Urinary bladder (tissue), 4 donors: ENCODE measurements around the gene SNORC. TPM values are rescaled to one million over a fixed set of nuclear protein-coding genes. Genes with fewer than 3 reads are reported as not detected.

ENCODE experiments used
- DNase-seq: peaks from one replicate; pipeline ENCODE4 v3.0.0-alpha.2; 2015; ENCODE audit errors: extremely low spot score
- H3K27ac ChIP-seq: one replicate; pipeline ENCODE4 v1.5.1; 2013; ENCODE audit warnings: low read depth, mild to moderate bottlenecking, moderate library complexity
- H3K36me3 ChIP-seq: one replicate; pipeline ENCODE4 v1.6.1; 2013; ENCODE audit warnings: mild to moderate bottlenecking, moderate library complexity; ENCODE audit not compliant: insufficient read depth
- H3K4me1 ChIP-seq: one replicate; pipeline ENCODE4 v1.6.1; 2013; ENCODE audit warnings: mild to moderate bottlenecking, moderate library complexity; ENCODE audit not compliant: insufficient read depth
- H3K4me3 ChIP-seq: one replicate; pipeline ENCODE4 v1.5.1; 2013; ENCODE audit warnings: low read depth, low read length
- WGBS: extraction: QIAGEN DNeasy Blood & Tissue Kit; methylation state at CpG from one replicate; pipeline ENCODE4 v1.1.7; 2013; 5-methylcytosine and 5-hydroxymethylcytosine counted together
- polyA plus RNA-seq: library from polyadenylated mRNA; stranded (reverse); fragments of 200-250 nt; gene quantifications from one replicate; pipeline ENCODE4 v1.2.3, GENCODE V29; 2013
- total RNA-seq: library from RNA; depleted of rRNA; stranded (reverse); fragments of >200 nt; gene quantifications from one replicate; pipeline ENCODE4 v1.2.3, GENCODE V29; 2014
- donor health status: healthy with polysubstance abuse.
- donor health status: healthy.

The SNORC gene
- total and polyA plus RNA-seq, 2 donors = 0.48 to 0.98 TPM

DNA sequence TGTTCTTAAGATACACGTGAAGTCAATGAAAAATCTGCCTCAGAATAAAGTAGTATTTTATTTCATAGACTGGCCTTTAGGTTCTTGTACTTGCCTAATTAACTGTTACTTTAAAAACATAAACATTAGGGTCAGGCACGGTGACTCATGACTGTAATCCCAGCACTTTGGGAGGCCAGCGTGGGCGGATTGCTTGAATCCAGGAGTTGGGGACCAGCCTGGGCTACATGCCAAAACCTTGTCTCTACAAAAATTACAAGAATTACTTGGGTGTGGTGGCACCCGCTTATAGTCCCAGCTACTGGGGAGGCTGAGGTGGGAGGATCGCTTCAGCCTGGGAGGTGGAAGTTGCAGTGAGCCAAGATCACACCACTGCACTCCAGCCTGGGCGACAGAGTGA lies 16.0 kb upstream of the SNORC start:
- H3K4me1 ChIP-seq = no peaks in the 10 kb centered on the region
- H3K27ac ChIP-seq = no peak overlapping the region
- no peak for DNase-seq
- H3K36me3 ChIP-seq = peaks cover 3% of the 10 kb centered on the region
- H3K4me3 ChIP-seq = no peak overlapping the region
- WGBS = 39% methylated on average over 7 of the region's 7 CpGs

DNA sequence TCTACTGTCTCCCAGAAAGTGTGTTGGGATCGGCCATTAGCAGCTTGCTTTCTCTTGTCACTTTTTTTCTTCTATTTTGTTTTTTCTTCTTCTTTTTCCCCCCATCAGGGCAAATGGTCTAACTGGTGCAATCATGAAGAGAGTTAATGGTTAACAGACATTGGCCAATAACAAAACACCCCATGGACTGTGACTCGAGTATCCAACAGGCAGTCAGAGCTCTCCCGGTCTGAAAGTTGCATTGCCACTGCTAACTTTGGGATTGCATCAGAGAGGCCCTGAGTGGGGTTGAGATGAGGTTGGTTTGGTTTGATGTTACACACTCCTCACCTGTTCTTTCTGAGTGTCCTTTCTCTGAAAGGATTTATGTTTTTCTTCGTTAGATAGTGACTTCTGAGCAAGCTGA lies 12.9 kb upstream of the SNORC start:
- 77% methylated on average over 4 of the region's 4 CpGs for WGBS
- Histone ChIP-seq H3K4me1 (no peaks in the 10 kb centered on the region), H3K36me3 (peaks cover 3% of the 10 kb centered on the region), H3K4me3 (no peak overlapping the region), H3K27ac (no peak overlapping the region)
- no peak for DNase-seq

DNA sequence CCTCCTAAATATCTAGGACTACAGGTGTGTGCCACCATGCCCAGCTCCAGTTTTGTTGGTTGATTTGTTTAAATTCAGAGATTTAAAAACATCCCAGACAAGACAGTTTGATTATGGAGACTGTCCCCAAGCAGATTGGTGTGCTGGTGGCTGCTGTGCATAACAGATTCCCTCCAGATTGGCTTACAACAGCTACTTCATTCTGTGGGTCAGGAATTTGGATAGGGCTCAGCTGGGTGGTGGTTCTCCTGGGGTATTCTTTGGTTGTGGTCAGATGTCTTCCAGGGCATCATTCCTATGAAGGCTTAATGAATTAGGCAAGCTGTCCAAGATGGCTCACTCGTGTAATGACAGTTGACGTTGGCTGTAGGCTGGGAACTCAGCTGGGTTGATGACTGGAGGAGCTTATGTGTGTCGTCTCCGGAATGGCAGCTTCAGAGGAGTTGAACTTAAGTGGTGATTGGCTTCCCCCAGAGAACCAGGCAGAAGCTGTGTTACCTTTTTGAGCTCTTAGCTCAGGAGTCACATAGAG lies 10.6 kb upstream of the SNORC start:
- no peak overlapping the region for H3K4me3 ChIP-seq
- peaks cover 3% of the 10 kb centered on the region for H3K36me3 ChIP-seq
- H3K27ac ChIP-seq = no peak overlapping the region
- no peaks in the 10 kb centered on the region for H3K4me1 ChIP-seq
- WGBS = 88% methylated on average over 4 of the region's 4 CpGs
- no peak for DNase-seq

DNA sequence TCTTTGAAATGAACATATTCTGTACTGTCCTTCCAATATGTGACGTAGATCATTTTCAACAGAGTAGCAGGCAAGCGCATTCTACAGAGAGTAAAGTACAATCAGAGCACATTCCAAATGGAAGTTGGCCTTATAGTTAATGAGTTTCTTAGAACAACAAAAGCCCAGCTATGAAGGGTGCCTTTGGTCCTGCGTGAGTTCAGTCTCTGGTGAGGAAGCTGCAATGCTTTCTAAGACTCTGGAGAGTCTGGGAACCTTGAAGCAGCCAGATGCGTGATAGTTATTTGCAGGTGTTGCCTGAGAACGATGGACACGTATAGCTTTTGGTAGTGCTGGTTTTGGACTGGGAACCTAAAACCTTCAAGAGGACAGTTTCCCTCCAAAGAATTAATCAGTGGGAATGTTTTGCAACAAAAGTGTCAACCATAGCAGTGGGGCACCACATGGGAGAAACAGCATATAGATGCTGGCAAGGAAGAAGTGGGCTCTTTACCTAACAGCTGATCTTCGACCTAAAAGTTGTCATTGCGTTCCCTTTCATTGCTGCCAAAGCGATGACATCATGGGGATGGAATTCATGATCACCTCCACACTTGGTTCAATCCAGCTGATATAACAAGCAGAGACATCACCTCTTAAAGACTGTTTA lies 9.3 kb upstream of the SNORC start:
- Histone ChIP-seq H3K27ac (no peak overlapping the region), H3K4me1 (no peaks in the 10 kb centered on the region), H3K36me3 (peaks cover 5% of the 10 kb centered on the region), H3K4me3 (no peak overlapping the region)
- WGBS = 94% methylated on average over 9 of the region's 9 CpGs
- no peak for DNase-seq

DNA sequence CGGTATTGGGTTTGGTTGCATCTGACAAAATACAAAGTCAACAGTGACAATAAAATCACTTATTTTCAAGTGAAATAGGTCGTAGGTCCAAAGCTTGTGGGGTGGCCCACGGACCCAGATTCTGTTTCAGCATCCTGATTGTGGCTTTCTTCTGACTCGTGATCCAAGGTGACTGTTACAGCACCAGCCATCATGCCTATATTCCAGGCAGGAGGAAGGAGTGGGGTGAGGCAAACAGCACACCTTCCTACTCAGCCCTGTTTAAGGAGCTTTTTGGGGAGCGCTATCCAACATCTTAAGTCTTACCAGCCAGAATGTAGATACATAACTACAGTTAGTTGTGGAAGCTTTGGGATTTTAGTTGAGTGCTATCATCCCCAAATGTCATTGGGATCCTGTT lies 8.7 kb upstream of the SNORC start:
- WGBS = 97% methylated on average over 5 of the region's 5 CpGs
- Histone ChIP-seq H3K4me1 (no peaks in the 10 kb centered on the region), H3K36me3 (peaks cover 5% of the 10 kb centered on the region), H3K27ac (no peak overlapping the region), H3K4me3 (no peak overlapping the region)
- DNase-seq = no peak

DNA sequence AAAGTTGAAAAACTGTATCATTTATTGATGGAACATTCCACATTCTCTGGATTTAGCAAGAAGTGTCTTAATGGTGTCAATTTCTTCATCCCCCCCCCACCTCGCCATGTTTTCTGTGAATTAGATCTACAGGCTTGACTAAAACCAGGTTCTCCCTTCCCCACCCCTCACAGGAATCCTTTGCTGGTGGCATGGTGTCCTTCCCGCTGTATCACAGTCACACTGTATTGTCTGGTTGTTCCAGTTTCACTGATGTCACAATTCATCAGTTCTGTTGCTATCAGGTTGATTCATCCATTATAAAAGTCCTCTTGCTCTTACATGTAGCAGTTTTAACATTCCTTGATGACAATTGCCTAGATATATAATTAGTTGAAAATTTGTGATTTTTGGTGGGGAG lies 6.1 kb upstream of the SNORC start:
- Histone ChIP-seq H3K4me3 (no peak overlapping the region), H3K4me1 (no peaks in the 10 kb centered on the region), H3K36me3 (peaks cover 2% of the 10 kb centered on the region), H3K27ac (no peak overlapping the region)
- DNase-seq = no peak
- WGBS = 95% methylated on average over 2 of the region's 2 CpGs

DNA sequence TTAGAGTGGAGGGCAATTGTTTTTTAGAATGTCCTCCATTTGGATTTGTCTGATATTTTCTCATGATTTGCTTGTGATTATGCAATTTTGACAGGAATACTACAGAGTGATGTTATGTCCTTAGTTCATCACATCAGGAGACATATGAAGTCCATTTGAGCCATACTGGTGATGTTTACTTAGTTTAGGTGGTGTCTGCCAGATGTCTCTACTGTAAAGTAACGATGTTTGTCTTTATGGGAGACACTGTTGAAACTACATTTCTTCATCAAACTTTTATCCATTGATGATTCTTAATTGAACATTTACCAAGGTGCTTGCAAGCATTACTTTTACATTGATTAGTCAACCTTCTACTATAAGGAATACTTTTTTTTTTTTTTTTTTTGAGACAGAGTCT lies 4.9 kb upstream of the SNORC start:
- H3K4me3 ChIP-seq = no peak overlapping the region

DNA sequence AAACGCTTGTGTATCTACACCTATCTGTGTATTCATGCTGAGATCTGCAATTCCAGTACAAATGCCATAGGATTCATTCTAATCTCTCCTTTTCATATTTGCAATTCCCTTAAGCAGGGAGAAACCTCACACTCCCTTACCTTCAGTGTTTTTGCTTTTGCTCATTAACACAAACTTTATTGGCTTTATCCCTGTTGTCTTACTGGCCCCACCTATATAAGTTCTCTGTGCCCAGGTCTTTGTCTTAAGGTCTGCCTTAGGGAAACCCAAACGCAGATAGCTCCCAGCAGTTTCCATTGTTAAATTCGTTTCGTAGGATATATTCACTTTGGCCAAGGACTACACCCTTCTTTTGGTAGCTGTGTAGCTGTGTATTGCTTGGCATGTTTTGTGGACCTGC lies 4.0 kb upstream of the SNORC start:
- WGBS = 75% methylated on average over 4 of the region's 4 CpGs
- H3K27ac ChIP-seq = no peak overlapping the region
- no peak overlapping the region for H3K4me3 ChIP-seq
- H3K4me1 ChIP-seq = no peaks in the 10 kb centered on the region
- H3K36me3 ChIP-seq = peaks cover 2% of the 10 kb centered on the region
- DNase-seq = no peak

More for the DNA sequence above, 4.9 kb upstream of the SNORC start:
- 95% methylated on average over 1 of the region's 1 CpG for WGBS
- H3K4me1 ChIP-seq = no peaks in the 10 kb centered on the region
- H3K36me3 ChIP-seq = peaks cover 2% of the 10 kb centered on the region
- no peak for DNase-seq
- no peak overlapping the region for H3K27ac ChIP-seq

DNA sequence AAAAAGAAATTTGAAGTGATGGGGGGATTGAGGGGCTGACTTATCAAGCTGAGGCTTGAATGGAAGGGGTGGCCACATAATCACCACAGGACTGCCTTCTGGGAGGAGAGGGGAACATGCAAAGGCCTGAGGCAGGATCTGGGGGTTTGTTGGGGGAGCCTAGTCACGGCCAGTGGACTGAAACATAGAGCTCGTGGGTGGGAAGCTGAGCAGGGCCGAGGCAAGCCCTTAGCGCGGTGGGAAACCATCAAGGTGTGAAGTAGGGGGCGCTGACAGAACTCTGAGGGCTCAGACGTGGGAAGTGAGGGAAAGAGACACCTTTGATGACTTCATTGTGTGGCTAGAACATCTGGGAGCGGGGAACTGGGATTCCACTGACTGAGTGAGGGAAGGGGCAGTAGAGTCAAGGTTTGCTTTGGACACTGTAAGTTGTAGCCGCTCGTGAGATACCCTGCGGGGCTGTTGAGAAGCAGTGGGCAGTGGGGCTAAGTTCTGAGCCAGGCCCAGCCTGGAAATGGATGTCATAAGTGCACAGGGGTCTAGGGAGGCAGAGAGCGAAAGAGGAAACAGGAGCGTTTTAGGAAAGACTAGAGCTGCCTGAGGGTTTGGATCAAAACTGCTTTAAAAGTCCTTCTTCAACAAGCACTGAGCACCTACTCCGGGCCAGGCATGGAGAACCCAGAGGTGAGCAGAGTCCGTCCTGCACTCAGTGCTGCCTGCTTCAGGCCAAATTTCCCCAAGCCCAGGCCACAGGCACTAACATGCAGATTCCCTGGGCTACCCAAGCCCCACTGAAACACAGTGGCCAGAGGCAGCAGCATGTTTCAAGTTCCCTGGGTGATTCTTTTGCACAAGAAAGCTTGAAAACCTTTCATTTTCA lies 686 bp upstream of the SNORC start:
- no peak for DNase-seq
- H3K27ac ChIP-seq = no peak overlapping the region
- H3K36me3 ChIP-seq = peaks cover 2% of the 10 kb centered on the region
- no peaks in the 10 kb centered on the region for H3K4me1 ChIP-seq
- no peak overlapping the region for H3K4me3 ChIP-seq
- 67% methylated on average over 15 of the region's 15 CpGs for WGBS

DNA sequence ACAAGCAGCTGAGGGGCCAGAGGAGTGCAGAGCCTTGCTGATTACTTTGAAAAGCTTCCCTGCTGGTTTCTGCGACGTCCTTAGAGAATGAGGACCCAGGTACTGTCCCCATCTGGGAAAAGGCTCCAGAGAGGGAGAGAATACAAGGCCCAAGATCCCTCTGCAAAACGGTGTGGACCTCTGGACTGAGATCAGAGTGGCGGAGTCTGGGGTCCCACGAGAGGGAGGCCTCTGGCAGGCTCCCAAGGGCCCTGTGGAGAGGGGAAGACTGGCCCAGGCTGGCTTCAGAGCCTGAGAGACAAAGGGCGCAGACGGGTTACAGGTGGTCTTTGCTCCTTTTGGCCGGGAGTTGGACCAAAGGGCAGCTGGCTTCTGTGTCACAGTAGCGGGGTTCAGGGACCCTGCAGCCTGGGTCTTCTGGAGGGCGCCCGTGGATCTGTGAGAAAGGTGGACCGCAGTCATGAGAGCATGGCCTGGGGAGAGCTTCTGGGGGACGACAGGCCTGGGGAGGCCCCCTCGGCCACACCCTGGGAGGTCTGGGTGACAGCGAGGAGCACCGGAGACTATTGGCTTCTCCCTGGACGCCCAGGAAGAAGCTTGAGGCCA lies 805 bp downstream of the SNORC start:
- no peaks in the 10 kb centered on the region for H3K36me3 ChIP-seq
- 84% methylated on average over 17 of the region's 17 CpGs for WGBS
- no peak for DNase-seq
- H3K4me1 ChIP-seq = no peaks in the 10 kb centered on the region
- no peak overlapping the region for H3K27ac ChIP-seq
- H3K4me3 ChIP-seq = no peak overlapping the region

DNA sequence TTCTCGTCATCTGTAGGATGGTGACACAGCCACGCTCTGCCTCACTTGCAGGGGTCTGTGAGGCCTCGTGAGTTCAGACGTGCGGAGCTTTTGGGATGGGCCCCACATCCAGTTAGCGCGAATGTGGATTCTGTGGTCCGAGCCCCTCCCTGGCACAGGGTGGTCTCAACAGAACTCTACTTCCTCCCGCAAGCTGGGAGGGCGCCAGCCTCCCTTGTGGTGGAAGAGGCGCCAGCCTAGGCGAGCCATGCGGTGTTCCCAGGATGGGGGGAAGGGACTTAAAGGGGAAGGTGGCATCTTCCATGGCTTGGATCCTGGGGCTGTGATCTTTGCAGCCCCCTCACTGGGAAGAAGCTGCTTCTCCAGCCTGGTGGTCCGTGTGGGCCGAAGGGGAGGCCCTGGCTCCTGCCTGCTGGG lies 1.4 kb downstream of the SNORC start:
- DNase-seq = no peak
- H3K27ac ChIP-seq = no peak overlapping the region
- H3K4me3 ChIP-seq = no peak overlapping the region
- WGBS = 79% methylated on average over 15 of the region's 15 CpGs
- no peaks in the 10 kb centered on the region for H3K4me1 ChIP-seq
- no peaks in the 10 kb centered on the region for H3K36me3 ChIP-seq

DNA sequence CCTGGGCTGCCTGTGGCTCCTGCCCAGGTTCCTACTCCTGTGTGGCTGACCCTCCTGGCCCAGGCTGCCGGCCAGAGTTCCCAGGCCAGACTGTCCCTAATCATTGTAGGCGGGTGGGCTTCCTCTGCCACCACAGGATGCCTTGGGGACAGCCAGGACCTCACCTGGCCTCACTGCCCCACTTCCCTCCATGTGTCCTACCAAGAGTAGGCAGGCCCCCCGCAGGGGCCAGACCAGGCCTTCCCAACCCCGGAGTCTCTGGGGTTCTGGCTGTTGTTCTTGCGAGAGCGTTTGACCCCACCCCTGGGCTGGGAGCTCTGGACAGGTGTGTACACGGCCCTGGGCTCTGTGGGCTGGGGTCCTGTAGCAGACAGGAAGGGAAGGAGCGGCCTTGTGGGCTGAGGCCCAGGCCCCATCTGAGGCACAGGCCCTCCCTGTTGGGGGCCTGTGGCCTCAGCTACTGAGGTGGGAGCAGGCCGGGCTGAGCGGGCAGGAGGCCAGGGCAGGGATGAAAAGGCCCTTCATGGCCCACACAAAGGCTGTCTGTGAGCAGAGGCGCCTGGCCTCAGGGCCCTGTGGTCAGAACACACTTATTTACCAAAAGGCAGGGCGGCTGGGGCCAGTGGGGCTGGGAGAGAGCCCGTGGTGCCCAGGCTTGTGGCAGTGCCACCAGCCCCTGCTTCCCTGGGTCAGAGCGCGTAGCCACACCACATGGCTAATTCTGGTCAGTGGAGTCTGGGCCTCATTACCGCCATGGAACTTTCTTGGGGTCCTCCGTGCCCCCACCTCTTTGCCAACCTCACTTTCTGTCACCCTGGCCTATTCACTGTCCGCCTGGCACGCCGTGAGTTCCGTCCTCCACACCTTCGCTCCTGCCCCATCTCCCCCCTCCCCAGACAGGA lies 2.0 kb downstream of the SNORC start:
- Histone ChIP-seq H3K36me3 (no peaks in the 10 kb centered on the region), H3K4me3 (no peak overlapping the region), H3K27ac (no peak overlapping the region), H3K4me1 (no peaks in the 10 kb centered on the region)
- DNase-seq = no peak
- WGBS = 86% methylated on average over 22 of the region's 22 CpGs

DNA sequence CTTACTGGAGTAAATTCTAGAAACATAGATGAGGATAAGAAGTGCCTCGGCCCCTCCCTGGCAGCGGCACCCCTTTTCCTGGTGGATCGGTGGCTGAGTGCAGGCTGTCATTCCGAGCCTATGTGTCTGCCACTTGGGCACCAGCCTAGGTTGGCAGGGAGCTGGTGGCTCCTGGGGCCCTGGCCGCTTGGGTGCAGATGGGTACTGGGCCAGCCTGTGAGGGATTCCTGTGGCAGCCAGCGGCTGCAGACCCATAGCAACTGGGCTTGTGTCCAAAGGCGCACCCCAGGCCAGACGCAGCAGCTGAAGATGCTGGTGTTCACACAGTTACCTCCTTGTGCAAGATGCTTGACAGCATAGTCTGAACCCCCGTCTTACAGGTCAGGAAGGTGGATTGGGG lies 2.8 kb downstream of the SNORC start:
- Histone ChIP-seq H3K27ac (no peak overlapping the region), H3K36me3 (no peaks in the 10 kb centered on the region), H3K4me3 (no peak overlapping the region), H3K4me1 (no peaks in the 10 kb centered on the region)
- DNase-seq = no peak
- WGBS = 88% methylated on average over 9 of the region's 9 CpGs
